HG03280 (cell line): Measurements from ENCODE around the gene LZTFL1.

ENCODE experiments used
- ATAC-seq: cut with Tn5 transposase; IDR thresholded peaks from one replicate; pipeline ENCODE4 v1.9.1; 2021; ENCODE audit warnings: mild to moderate bottlenecking, moderate library complexity; ENCODE audit not compliant: unreplicated experiment

LZTFL1 gene, protein sequence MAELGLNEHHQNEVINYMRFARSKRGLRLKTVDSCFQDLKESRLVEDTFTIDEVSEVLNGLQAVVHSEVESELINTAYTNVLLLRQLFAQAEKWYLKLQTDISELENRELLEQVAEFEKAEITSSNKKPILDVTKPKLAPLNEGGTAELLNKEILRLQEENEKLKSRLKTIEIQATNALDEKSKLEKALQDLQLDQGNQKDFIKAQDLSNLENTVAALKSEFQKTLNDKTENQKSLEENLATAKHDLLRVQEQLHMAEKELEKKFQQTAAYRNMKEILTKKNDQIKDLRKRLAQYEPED

GRCh38 chr3:45841757-45842491 lies at the start of gene LZTFL1:
TSS of gene LZTFL1 (minus strand) at chr3:45842119. CDS start at chr3:45841991, 128 bp downstream.
- peak; percentile 92 for ATAC-seq

DNA sequence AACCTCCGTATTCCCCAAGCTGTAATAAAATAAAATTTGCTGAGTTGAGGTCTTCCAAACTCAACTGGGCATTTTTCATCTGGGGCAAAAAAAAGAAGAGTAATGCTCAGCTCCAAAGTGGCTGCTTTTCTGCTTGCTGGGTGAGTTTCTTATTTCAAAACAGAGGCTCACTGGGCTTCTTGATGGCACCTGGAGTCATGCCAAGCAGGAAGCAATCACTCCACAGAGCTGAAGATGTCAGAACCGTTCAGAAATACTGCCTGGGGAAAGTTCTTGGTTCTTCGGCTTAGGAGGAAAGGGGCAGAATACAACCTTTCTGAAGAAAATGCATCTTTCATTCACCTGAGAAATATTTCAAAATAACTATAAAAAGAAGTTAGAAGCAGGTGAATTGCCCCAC lies 48.5 kb upstream of the LZTFL1 start:
- no peak for ATAC-seq

GRCh38 chr3:45889337-45889736 lies 47.4 kb upstream of the LZTFL1 start:
- ATAC-seq: no peak

- no peak for ATAC-seq
Observed at GRCh38 chr3:45887759-45888511, 46.0 kb upstream of the LZTFL1 start.

DNA sequence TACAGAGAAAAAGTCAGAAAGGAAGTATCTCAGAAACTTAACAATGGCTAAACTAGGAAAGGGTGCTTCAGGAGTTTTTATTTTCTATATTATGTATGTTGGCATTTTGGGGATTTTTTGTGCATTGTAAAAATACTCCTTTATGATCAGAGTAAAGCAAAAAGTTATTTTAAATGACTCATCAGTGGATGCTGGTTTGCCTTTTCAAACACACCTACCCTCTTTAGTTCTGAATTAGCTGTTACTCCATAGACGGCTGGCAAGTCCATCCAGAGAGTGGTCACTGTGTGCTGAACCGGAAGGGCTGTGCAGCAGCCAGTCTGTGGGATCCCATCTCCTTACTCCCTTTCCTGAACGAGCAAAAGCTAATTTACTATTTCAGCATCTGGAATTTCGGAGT lies 45.4 kb upstream of the LZTFL1 start:
- ATAC-seq: no peak

DNA sequence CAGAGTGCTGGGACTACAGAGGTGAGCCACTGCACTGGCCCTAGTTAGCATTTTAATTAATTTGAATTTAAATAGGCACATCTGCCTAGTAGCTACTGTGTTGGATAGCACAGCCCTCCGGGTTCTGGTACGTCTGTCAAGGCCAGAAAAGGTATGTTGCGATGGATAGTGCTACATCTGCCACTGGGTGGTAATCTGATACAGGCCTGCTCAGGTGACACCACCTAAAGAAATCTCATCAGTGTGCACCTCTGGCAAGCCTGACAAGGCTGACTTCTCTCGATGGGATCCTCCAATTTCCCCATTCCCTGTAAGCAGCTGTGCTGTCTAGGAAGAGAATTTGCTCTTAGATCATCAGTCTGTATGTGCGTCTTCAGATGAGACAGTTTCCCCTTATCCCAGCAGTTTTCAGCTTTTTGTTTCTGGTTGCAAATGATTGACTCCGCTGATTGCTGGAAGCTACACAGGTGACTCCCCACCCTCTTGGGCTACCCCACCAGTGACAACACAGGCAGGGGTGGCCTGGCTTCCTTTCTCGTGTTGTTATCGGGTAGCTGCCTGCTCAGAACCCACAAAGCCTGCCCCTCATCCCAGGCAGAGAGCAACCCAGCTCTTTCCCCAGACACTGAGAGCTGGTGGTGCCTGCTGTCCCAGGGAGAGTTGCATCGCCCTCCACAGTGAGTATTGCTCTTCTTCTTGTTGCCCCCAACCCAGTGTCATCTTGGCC lies 44.2 kb upstream of the LZTFL1 start, which contains the start of gene CCR9:
Gene CCR9 (plus strand): TSS at position 565 of the 727 bp plus-strand sequence. CDS start 8,391 bp downstream, outside the sequence.
- no peak for ATAC-seq

GRCh38 chr3:45884368-45885201 lies 42.7 kb upstream of the LZTFL1 start:
- no peak for ATAC-seq

DNA sequence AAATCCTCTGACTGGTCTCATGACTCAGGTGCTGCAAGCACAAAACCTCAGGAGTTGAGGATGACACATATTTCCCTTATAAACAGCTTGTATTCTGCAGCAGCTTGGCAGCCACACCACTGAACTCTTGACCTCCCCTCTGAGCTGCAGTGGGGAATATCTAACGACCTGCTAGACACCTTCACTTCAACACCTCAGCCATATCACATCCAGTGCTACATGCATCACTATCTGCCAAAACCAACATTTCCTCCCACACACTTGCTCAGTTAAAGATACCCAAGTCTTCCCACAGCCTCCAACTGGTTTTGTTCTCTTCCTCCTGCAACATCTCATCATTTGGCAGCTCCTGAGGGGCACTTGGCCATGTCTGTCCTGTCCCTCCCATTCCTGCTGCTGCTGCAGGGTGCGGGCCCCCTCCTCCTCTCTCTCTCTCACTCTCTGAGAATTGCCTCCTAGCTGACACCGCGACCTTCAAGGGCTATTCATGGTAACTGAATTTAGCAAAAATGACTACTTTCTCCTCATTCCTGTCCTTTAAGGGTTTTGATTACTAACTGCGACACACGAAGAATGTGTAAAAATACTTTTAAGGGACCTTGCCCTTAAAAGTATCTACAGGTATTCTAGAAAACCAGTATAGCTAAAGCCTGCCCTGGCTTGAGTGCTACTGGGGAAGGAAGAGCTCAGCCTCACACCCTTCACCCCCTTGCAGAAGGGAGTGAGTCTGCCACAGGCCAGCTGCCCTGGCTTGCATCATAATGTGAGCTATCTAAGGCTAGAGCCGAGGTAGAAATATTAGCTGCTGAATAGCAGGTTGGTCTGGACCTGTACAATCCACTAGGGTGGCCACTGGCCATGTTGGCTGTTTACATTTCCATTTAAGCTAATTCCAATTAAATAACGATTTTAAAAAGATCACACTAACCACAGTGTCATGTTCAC lies 39.4 kb upstream of the LZTFL1 start:
- no peak for ATAC-seq

DNA sequence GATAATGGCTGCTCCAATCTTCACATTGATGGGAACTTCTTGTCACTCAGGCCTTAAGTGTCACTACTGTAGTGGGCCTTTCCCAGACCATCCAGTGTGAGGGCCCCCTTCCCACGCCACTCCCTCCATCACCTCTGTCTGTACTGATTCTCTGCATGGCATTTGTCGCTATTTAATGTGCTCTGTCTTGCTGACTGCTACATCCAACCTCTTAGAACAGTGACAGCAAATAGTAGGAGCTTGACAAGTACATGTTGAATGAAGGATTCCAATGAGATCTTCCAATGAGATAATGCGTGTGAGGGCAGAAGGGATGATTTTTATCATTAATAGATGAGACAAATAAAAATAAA lies 38.8 kb upstream of the LZTFL1 start:
- no peak for ATAC-seq

DNA sequence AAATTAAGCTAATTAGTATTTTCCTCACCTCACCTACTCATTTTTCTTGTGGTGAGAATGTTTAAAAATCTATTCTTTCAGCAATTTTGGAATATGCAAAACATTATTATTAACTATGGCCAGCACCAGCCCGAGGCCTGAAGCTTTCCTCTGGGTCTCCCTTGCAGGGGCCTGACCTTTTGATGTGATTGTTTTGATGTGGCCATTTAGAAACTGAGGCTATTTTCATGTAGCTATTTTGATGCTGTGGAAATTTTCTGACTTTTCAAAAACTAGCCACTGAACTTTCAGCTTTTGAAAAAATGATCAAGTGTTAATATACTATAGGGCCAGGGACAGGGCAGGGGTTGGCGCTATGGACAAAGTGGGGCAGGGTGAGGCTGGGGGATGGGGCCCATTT lies 36.2 kb upstream of the LZTFL1 start:
- ATAC-seq: no peak

DNA sequence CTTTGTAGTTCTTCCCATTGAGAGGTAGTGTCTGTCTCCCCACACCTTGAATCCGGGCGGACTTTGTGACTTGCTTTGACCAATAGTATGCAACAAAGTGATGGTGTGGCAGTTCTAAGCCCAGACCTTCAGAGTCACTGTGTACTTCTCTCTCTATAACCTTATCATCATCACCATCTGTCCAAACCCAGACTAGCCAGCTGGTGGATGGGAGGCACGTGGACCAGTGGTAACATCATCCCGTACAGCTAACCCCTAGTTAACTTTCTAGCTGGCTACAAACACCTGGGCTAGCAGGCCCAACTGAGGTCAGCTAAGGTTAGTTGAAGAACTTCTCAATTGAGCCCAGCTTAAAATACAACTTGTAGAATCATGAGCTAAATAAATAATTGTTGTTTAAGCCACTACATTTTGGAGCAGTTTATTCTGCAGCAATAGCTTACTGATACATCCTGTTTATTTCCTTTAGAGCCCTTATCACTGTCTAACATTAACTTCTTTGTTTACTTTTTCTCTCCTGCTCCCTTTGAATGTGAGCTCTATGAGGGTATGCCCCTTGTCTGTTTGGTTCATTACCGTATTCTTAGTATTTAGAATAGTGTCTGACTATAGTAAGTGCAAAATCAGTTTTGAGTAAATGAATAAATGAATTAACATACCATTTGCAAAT lies 32.9 kb upstream of the LZTFL1 start:
- ATAC-seq: no peak

DNA sequence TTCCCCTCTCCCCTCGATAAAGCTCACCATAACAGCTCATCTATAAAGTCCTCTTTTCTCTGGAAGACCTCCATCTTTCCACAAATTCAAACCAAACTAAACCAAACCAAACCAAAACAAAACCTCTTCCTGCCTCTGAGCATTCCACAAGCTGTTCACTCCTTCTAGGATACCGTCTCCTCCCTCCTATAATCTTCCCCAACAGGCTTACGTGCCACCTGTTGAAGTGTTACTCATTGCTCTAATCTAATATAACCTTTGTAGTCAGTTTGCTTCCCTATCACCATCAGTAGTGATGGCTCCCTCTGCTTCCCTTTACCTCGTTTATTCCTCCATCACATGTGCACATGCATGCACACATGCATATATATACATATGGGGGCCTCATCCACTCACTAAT lies 31.7 kb upstream of the LZTFL1 start:
- ATAC-seq: no peak

DNA sequence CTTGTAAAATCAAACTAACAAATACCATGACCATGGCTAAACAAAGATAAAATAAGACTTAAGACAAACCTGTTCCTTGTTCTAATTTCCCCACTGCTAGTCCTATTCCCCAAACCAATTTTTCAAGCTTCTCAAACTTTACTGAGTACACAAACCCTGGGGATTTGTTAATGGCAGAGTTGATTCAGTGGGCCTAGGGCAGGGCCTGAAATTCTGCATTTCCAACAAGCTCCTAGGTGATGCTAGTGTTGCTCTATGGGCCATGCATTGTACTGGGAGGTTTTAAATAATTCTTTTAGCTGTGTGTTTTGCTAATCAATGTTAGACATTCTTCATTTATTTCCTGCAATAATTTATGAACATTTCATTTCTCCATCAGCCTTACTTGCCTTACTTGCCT lies 31.1 kb upstream of the LZTFL1 start:
- no peak for ATAC-seq

GRCh38 chr3:45872569-45872968 lies 30.6 kb upstream of the LZTFL1 start:
- ATAC-seq: no peak

DNA sequence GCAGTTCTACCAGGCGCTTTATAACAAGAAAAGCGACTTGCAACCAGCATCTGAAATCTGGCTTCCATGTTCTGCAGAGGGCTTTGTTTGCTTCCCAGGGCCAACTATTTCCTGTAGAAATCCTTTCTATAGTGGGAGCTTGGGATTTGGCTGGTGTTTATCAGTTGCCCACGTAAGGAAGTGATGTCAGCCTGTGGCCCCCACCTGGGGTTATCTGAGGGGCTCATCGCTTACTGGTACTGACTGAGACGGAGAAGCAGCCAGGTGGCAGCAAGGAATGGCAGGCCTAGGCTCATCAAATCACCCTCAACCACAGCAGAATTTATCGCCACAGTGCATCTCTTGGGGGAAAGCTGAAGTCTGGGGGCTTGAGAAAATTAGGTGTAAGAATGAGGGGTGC lies 29.9 kb upstream of the LZTFL1 start:
- ATAC-seq: no peak

DNA sequence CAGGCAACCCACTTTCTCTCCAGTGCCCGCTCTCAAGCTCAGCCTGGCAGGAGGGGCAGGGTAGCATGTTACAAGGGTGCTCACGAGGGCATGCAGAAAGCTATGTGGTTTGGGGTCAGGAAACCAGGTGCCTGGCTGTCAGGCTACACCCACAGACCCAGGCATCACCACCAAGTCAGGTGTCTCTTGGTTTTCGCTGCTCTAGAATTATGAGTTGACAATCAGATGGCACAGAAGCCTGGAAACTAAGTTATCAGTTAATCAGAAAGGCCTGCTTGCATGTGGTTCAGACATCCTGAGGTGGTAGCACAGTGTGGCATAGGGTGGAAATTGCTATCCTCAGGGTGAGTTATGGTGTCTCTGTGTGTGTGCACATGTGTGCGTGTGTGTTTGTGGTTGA lies 28.2 kb upstream of the LZTFL1 start:
- ATAC-seq: no peak

DNA sequence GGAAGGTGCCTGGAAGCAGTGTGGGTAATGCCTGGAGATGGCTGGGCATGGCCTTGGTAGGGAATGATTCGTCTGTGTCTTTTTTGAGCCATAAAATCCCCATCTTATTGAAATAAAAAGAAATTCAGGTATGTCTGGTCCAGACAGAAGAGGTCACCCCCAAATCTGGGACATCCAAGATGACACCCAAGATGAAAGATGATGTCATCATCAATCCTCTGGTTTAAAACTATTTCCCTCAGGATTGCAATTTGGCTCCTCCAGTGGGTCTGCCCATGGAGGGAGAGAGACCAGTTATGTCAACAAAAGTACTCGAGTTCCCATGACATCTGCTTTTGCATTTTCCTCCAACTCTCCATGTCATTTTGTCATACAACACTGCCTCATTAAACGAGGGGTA lies 27.7 kb upstream of the LZTFL1 start:
- no peak for ATAC-seq

DNA sequence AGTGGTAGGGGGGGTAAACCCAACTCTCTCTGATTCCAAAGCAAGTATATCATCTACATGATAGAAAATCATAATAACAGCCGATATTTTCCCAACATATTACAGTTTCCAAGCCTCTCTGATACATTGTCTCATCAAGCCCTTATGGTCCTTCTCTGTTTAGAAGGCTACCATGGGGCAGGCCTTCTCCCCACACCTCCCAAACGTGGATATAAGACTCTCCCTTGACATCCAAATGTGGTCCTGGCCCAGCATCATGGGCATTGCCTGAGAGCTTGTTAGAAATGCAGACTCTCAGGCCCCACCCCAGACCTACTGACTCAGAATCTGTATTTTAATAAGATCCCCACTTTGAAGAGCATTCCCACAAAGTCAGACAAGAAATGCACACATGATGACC lies 26.7 kb upstream of the LZTFL1 start:
- ATAC-seq: no peak

- ATAC-seq: no peak
Observed at GRCh38 chr3:45868213-45868612, 26.3 kb upstream of the LZTFL1 start.
